Upper lobe of left lung (tissue), 6 donors: ENCODE results near the gene METTL18. TPM values are rescaled to one million over a fixed set of nuclear protein-coding genes. Genes with fewer than 3 reads are reported as not detected.
A peak's percentile ranks its signal among the peaks of the same experiment; 100 is the strongest.

Experiments used
- ATAC-seq, 2 donors: fragments of 200-7000 bp; cut with Tn5 transposase; one replicate each; pipeline ENCODE4 v1.9.1; 2022; ENCODE audit warnings: mild to moderate bottlenecking in 2 of 2, moderate library complexity in 2 of 2; ENCODE audit not compliant: low FRiP score in 2 of 2
- DNase-seq, 2 donors: peaks; one replicate each; pipeline ENCODE4 v3.0.0-alpha.2; 2019 to 2020
- H3K27ac ChIP-seq, 4 donors: fragments of 200-600 bp; sonication (generic); one replicate each; pipeline ENCODE4 v1.5.1; 2016 to 2019
- H3K27me3 ChIP-seq, 4 donors: fragments of 200-600 bp; sonication (generic); one replicate each; pipeline ENCODE4 v1.5.1; 2017 to 2019
- H3K36me3 ChIP-seq, 4 donors: fragments of 200-600 bp; sonication (generic); one replicate each; pipeline ENCODE4 v1.5.1; 2016 to 2019
- H3K4me1 ChIP-seq, 4 donors: fragments of 200-600 bp; sonication (generic); one replicate each; pipeline ENCODE4 v1.5.1; 2018 to 2019
- H3K4me3 ChIP-seq, 4 donors: fragments of 200-600 bp; sonication (generic); one replicate each; pipeline ENCODE4 v1.5.1; 2017 to 2019; ENCODE audit warnings: mild to moderate bottlenecking in 2 of 4, moderate library complexity in 1 of 4
- H3K9me3 ChIP-seq, 4 donors: fragments of 200-600 bp; sonication (generic); one replicate each; pipeline ENCODE4 v1.5.1; 2018 to 2019
- EP300 ChIP-seq, 4 donors: sonication (generic); formaldehyde crosslinking; IDR thresholded peaks; one replicate each; pipeline ENCODE4 v1.5.1; 2017; ENCODE audit warnings: antibody characterized with exemption in 4 of 4, control low read depth in 2 of 4
- POLR2A ChIP-seq, 4 donors: fragments of 450-650 bp; IDR thresholded peaks; one replicate each; pipeline ENCODE4 v1.5.1; 2016 to 2017; ENCODE audit warnings: antibody characterized with exemption in 4 of 4, mild to moderate bottlenecking in 2 of 4
- POLR2AphosphoS5 ChIP-seq, 2 donors: sonication (generic); formaldehyde crosslinking; IDR thresholded peaks; one replicate each; pipeline ENCODE4 v1.5.1; 2017; ENCODE audit warnings: antibody characterized with exemption in 2 of 2
- WGBS, 2 donors: methylation state at CpG; one replicate each; pipeline ENCODE4 v1.1.5; 2017 to 2018; 5-methylcytosine and 5-hydroxymethylcytosine counted together
- total RNA-seq, 6 donors: library from RNA; depleted of rRNA in 4 of 6; stranded (reverse); fragments of >200 nt in 4 of 6; gene quantifications; one replicate each; pipeline versions ENCODE4 v1.1.0 to v1.2.1, GENCODE V29; 2016 to 2021
- TF ChIP-seq, protein P1 (sequence below), 6 experiments: fragments of 450-650 bp in 4 of 6; fragments of 200-600 bp in 2 of 6; sonication (generic) in 2 of 6; IDR thresholded peaks; one replicate each; pipeline ENCODE4 v1.5.1; 2016 to 2019; ENCODE audit warnings: antibody characterized with exemption in 6 of 6
- donor health status: DM: no; HTN: no; CAD: no; lungs with moderate emphysema.
- donor health status: DM: no; HTN: yes; CAD: no; lungs with severe emphysema.

Gene METTL18
- total RNA-seq, 6 donors from 2014 or later: 0.44 to 7.5 (median 4.9) TPM

DNA sequence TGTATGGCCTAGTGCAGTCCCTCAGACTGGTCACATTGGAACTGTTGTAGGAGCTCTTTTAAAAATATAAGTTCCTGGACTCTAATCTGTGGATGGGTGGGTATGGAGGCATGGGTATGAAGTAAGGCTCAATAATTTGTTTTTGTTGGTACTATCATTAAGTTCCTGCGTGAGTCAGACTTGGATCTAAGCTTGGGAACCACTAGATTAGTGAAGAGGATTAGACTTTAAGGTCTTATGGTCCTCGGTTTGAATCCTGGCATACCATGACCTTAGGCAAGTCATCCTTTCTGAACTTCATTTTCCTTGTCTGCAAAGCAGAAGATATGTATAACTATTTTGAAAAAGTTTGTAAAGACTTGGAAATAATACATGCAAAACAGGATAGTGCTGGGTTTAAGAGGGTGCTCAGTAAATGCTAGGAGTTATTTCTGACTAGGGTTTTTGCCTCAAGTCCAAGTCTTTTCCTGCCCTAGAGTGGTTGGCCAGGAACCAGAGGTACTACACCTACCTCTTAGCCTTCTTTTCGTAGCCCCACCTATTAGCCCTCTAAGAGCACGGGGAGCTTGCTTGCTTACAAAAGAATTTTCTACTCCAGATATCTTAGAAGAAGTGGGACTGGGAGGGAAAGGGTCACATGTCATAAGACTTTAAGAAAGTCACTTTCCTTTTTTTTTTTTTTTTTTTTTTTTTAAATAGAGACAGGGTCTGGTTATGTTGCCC, 38.6 kb upstream of the METTL18 start:
- Histone ChIP-seq H3K27me3 (no peaks in the 10 kb centered on the region), H3K4me3 (no peak overlapping the region), H3K4me1 (no peaks in the 10 kb centered on the region), H3K36me3 (peaks cover 0 to 20% (median 0%) of the 10 kb centered on the region in 4 donors), H3K9me3 (no peaks in the 10 kb centered on the region), H3K27ac (no peak overlapping the region)
- no peak for TF ChIP-seq POLR2AphosphoS5 (IDR thresholded peaks at IDR 0.05)
- TF ChIP-seq, protein P1, sequence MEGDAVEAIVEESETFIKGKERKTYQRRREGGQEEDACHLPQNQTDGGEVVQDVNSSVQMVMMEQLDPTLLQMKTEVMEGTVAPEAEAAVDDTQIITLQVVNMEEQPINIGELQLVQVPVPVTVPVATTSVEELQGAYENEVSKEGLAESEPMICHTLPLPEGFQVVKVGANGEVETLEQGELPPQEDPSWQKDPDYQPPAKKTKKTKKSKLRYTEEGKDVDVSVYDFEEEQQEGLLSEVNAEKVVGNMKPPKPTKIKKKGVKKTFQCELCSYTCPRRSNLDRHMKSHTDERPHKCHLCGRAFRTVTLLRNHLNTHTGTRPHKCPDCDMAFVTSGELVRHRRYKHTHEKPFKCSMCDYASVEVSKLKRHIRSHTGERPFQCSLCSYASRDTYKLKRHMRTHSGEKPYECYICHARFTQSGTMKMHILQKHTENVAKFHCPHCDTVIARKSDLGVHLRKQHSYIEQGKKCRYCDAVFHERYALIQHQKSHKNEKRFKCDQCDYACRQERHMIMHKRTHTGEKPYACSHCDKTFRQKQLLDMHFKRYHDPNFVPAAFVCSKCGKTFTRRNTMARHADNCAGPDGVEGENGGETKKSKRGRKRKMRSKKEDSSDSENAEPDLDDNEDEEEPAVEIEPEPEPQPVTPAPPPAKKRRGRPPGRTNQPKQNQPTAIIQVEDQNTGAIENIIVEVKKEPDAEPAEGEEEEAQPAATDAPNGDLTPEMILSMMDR (IDR thresholded peaks at IDR 0.05): no peak
- TF ChIP-seq EP300 (IDR thresholded peaks at IDR 0.05): no peak
- TF ChIP-seq POLR2A (IDR thresholded peaks at IDR 0.05): no peak
- 53 to 61% methylated on average over 4 of the region's 4 CpGs for WGBS, 2 donors
- ATAC-seq: no peak
- DNase-seq: peak in 1 of 2 donors; percentile 63

DNA sequence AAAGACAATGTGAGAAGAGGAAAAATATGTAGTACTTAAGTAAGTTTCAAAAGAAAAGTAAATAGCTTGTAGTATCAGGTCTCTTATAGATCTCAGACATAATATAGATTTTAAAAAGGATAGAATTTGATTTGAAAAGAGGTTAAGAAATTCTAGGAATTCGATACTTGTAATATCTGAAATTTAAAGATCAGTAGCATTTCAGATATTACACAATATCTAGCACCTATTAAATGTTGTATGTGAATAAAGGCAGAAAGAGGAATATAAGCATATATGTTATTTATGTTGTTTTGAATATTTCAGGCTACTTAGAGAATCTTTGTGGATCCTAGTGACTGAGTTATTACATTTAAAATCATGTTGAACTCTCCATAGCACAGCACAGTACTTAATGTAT, 35.0 kb upstream of the METTL18 start:
- Histone ChIP-seq H3K36me3 (peaks cover 0 to 30% (median 0%) of the 10 kb centered on the region in 4 donors), H3K4me1 (no peaks in the 10 kb centered on the region), H3K27me3 (no peaks in the 10 kb centered on the region), H3K4me3 (no peak overlapping the region), H3K27ac (no peak overlapping the region), H3K9me3 (no peaks in the 10 kb centered on the region)
- DNase-seq (no peak), ATAC-seq (no peak)
- WGBS, 2 donors: 100% methylated on average over 1 of the region's 1 CpG
- TF ChIP-seq, protein P1 (IDR thresholded peaks at IDR 0.05): no peak
- no peak for TF ChIP-seq POLR2A (IDR thresholded peaks at IDR 0.05)
- TF ChIP-seq EP300 (IDR thresholded peaks at IDR 0.05): no peak
- TF ChIP-seq POLR2AphosphoS5 (IDR thresholded peaks at IDR 0.05): no peak

DNA sequence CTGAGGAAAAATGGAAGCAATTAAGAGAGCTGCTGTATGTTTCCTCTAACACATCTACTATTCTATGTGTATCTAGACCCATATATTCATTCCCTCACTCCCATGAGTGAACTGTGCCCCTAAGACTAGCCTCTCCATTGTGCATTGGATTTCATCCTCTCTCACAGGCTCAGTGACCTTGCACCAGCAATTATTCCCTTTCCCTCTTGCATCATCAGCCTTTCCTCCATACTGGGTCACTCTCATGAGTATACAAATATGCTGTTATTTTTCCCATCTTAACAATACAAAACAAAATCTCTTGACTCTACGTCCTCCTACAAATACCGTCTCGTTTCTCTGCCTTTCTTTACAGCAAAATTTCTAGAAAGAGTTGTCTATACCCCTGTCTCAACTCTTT, 29.4 kb upstream of the METTL18 start:
- ATAC-seq: no peak
- 95 to 97% methylated on average over 3 of the region's 3 CpGs for WGBS, 2 donors

DNA sequence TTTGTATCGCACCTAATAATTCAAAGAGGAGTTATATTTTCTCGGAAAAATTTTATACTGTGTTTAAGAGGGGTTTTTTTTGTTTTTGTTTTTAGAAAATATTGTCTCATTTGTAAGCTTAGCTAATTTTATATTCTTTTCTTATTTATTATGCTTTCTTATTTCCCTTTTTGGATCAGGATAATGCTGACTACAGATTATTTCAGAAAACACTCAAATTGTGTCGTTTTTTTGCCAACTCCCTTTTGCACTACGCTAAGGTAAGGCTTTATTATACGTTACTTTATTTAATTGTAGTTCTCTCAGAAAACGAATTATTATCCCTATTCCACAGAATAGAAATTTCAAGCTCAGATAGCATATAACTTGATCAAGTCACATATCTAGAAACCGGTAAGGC, 26.8 kb upstream of the METTL18 start:
- no peaks in the 10 kb centered on the region for H3K9me3 ChIP-seq
- no peak overlapping the region for H3K27ac ChIP-seq
- H3K27me3 ChIP-seq: no peaks in the 10 kb centered on the region
- 96 to 97% methylated on average over 7 of the region's 7 CpGs for WGBS, 2 donors
- no peaks in the 10 kb centered on the region for H3K4me1 ChIP-seq
- H3K36me3 ChIP-seq: peaks cover 0 to 10% (median 0%) of the 10 kb centered on the region in 4 donors
- no peak for TF ChIP-seq POLR2A (IDR thresholded peaks at IDR 0.05)
- TF ChIP-seq, protein P1 (IDR thresholded peaks at IDR 0.05): no peak
- no peak for TF ChIP-seq EP300 (IDR thresholded peaks at IDR 0.05)
- no peak for TF ChIP-seq POLR2AphosphoS5 (IDR thresholded peaks at IDR 0.05)
- H3K4me3 ChIP-seq: no peak overlapping the region
- DNase-seq: no peak
- no peak for ATAC-seq

More for the DNA sequence above, 29.4 kb upstream of the METTL18 start:
- Histone ChIP-seq H3K4me3 (no peak overlapping the region), H3K4me1 (no peaks in the 10 kb centered on the region), H3K36me3 (peaks cover 0 to 29% (median 0%) of the 10 kb centered on the region in 4 donors), H3K27me3 (no peaks in the 10 kb centered on the region), H3K9me3 (no peaks in the 10 kb centered on the region), H3K27ac (no peak overlapping the region)
- TF ChIP-seq POLR2AphosphoS5 (IDR thresholded peaks at IDR 0.05): no peak
- TF ChIP-seq POLR2A (IDR thresholded peaks at IDR 0.05): no peak
- no peak for TF ChIP-seq EP300 (IDR thresholded peaks at IDR 0.05)
- TF ChIP-seq, protein P1 (IDR thresholded peaks at IDR 0.05): no peak
- no peak for DNase-seq

DNA sequence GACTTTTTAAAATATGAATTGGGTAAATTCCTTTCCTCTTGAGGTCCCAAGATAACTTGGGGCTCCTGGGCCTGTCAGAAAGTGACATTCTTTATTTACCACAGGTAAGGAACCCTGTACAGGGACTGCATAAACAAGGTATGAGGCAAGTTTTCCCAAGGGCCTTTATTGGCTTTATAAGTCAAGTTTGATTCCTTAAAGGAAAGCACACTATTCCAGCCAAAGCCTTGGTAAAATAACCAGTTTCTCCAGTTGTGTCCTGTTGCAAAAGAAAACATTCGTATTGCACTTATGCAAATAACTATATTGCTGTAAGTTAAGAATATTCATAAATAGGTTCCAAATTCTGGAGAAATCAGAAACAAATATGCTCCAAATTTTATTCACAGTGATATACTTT, 21.9 kb upstream of the METTL18 start:
- no peak overlapping the region for H3K27ac ChIP-seq
- TF ChIP-seq, protein P1 (IDR thresholded peaks at IDR 0.05): no peak
- TF ChIP-seq EP300 (IDR thresholded peaks at IDR 0.05) (no peak), POLR2A (IDR thresholded peaks at IDR 0.05) (no peak), POLR2AphosphoS5 (IDR thresholded peaks at IDR 0.05) (no peak)
- no peaks in the 10 kb centered on the region for H3K9me3 ChIP-seq
- DNase-seq (no peak), ATAC-seq (no peak)
- H3K36me3 ChIP-seq: no peaks in the 10 kb centered on the region
- no peaks in the 10 kb centered on the region for H3K27me3 ChIP-seq
- 78 to 79% methylated on average over 1 of the region's 1 CpG for WGBS, 2 donors
- no peaks in the 10 kb centered on the region for H3K4me1 ChIP-seq
- H3K4me3 ChIP-seq: no peak overlapping the region
